NCI-H2081 (cell line): ENCODE results near the gene ATRAID.

Experiments used
- DNase-seq, 2 experiments: peaks; one replicate each; lab custom pipeline; 2025; lab: John Stamatoyannopoulos, UW

Gene ATRAID

GRCh38 chr2:27219091-27219490 is 7.2 kb downstream of the ATRAID start:
- DNase-seq: no peak

- DNase-seq: no peak
Measured at GRCh38 chr2:27220091-27220490, 8.2 kb downstream of the ATRAID start.

DNA sequence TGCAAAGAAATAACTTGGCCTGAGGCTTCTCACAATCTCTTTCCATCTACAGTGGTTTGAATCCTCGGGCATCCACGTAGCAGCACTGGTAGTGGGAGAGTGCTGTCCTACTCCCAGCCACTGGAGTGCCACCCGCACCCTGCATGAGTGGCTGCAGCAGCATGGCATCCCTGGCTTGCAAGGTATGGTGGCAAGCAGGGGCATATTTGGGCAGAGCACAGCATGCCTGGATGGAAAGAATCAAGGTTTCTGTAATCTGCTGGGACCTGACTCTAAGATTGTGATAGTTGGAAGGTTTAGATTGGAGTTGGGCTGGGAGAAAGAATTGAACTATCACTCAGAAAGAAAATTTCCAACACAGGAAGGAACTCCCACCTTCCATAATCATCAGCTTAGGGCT is 9.3 kb downstream of the ATRAID start:
- no peak for DNase-seq

- DNase-seq: no peak
Measured at GRCh38 chr2:27222407-27222806, 10.6 kb downstream of the ATRAID start.

DNA sequence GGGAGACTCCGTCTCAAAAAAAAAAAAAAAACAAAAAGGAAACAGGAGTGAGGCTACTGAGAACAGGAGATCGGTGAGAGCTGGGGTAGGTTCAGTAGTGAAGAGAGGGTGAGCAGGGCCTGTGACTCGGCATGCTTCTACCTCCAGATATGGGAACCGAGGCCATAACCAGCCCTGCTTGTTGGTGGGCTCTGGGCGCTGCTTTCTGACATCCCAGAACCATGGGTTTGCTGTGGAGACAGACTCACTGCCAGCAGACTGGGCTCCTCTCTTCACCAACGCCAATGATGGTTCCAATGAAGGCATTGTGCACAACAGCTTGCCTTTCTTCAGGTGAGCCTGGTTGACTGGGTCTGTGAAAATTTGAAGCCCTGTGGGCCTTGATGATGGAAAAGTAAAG is 11.6 kb downstream of the ATRAID start:
- DNase-seq: no peak

- no peak for DNase-seq
Measured at GRCh38 chr2:27225526-27225925, 13.7 kb downstream of the ATRAID start.

DNA sequence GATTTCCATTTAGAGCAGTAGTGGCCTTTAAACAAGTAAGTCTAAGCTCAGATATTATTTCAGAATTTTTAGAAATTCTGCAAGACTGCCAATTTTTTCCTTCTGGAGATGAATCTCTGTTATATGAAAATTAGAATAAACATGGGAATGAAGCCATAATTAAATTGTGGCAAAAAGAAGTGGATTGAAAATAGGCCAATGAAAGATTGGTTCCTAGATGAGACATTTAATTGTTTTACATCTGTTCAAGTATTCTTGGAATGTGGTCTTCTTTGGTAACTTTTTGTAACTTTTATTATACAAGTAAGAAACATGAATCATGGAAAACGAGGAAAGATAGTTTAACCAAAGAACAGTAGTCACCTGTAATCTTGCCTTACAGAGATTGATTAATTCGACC is 15.7 kb downstream of the ATRAID start:
- DNase-seq: no peak

GRCh38 chr2:27231921-27232320 is 20.1 kb downstream of the ATRAID start:
- no peak for DNase-seq

- DNase-seq: no peak
Measured at GRCh38 chr2:27233341-27233740, 21.5 kb downstream of the ATRAID start.

DNA sequence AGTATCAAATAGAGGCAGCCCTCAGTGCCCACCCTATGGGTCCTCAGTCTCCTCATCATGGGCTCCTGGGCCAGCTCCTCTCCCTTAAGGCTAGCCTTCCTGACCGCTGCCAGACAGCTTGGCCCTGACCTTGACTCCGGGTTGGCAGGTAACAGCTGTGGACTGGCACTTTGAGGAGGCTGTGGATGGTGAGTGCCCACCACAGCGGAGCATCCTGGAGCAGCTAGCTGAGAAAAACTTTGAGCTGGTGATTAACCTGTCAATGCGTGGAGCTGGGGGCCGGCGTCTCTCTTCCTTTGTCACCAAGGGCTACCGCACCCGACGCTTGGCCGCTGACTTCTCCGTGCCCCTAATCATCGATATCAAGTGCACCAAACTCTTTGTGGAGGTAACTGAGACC is 24.3 kb downstream of the ATRAID start:
- no peak for DNase-seq

- no peak for DNase-seq
Measured at GRCh38 chr2:27236626-27237025, 24.8 kb downstream of the ATRAID start.

DNA sequence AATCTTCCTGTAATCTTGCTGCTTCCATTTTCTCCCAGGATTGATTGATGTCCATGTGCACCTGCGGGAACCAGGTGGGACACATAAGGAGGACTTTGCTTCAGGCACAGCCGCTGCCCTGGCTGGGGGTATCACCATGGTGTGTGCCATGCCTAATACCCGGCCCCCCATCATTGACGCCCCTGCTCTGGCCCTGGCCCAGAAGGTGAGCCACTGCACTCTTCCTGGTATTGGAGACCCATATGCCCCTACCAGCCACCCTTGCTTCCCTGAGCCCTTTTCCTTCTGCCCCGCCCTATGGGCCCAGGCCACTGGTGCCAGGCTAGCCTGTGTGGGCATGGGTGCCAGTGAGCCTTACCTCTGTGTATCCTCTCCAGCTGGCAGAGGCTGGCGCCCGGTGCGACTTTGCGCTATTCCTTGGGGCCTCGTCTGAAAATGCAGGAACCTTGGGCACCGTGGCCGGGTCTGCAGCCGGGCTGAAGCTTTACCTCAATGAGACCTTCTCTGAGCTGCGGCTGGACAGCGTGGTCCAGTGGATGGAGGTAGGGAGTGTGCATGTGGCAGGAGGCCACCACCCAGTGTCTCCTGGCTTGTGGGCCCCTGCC is 25.6 kb downstream of the ATRAID start:
- no peak for DNase-seq

GRCh38 chr2:27238976-27239375 is 27.1 kb downstream of the ATRAID start:
- DNase-seq: no peak

- no peak for DNase-seq
Measured at GRCh38 chr2:27240406-27240805, 28.6 kb downstream of the ATRAID start.

DNA sequence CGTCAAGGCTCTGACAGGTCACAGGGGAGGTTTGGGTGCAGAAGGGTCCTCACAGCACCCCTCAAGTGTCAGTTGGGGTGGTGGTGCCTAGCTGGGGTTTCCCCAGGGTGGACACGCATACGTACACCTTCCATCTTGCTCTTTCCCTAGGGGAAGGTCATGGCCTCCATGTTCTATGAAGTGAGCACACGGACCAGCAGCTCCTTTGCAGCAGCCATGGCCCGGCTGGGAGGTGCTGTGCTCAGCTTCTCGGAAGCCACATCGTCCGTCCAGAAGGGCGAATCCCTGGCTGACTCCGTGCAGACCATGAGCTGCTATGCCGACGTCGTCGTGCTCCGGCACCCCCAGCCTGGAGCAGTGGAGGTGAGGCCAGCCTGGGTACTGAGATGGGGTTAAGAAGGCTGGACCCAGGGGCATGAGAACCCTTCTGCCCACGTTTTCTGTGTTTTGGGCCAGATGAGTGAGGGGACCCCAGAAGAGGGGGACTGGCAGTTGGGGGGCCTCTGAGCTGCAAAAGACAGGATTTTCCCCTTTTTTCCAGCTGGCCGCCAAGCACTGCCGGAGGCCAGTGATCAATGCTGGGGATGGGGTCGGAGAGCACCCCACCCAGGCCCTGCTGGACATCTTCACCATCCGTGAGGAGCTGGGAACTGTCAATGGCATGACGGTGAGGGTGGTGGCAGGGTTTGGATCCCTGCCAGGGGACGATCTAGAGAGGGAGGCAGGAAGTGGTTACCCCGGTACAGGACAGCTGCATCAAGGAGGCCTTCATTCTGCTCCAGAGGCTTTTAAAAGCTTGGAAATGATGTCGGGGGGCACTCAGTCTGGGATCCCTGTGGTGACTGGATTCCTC is 30.1 kb downstream of the ATRAID start:
- DNase-seq: no peak

- DNase-seq: no peak
Measured at GRCh38 chr2:27242614-27242951, 30.7 kb downstream of the ATRAID start.

DNA sequence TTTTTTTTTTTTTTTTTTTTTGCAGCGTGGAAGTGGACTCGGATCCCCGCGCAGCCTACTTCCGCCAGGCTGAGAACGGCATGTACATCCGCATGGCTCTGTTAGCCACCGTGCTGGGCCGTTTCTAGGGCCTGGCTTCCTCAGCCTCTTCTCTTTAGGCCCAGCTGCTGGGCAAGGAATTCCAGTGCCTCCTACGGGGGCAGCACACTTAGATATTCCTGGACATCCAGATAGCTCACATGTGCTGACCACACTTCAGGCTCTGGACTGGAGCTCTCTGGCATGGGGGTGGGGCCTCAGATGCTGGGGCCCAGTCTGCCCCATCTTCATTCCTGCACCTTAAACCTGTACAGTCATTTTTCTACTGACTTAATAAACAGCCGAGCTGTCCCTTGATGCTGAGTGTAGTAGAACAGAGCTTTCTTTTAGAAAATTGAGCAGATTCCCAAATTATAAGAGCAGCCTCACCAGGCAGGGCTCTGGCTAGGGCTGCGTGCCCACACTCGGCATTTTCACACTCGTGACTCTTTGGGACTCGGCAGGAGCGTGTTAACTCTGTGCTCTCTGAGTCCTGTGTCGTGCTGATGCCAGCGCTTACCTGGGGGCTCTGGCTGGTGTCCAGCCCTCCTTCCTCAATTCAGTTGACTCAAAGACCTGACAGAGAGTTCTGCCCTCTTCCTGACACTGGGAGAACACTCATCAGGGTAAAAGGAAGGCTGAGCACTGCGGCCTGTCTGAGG is 31.7 kb downstream of the ATRAID start:
- no peak for DNase-seq

GRCh38 chr2:27245116-27245515 is 33.3 kb downstream of the ATRAID start:
- no peak for DNase-seq

DNA sequence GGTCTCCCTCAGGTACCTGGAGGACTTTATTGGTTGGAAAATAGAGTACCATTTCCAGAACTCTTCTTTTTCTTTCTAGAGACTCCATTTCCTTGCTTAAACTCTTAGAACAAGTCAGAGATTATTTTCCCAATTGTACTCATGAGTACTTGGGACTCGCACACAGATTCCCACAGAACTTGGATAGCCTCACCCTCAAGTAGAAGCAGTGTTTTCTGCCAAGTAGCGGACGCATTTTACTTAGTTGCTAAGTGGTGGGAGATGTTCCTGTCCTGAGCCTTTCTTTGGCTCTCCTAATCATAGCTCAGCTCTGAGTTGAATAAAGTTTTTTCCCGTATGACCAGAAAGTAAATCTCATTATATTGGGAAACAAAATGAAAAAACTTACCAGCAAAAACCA is 33.8 kb downstream of the ATRAID start:
- no peak for DNase-seq

DNA sequence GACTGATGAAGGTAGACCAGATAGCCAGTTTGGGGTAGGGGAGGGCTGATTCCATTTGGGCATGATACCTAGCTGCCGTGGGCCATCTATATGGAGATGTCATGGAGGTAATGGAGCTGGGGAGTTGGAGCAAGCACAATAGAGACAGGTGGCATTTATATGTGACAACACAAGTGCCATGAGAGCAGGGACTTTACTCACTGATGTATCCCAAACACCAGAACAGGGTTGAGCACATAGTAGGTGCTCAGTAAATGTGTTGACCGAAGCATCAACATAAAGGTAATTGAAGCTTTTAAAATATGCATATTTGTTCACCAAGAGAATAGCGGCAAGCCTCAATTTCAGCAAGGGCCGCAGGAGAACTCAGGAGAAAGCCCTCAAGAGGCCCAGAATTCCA is 36.1 kb downstream of the ATRAID start:
- no peak for DNase-seq

- DNase-seq: no peak
Measured at GRCh38 chr2:27249159-27249890, 37.5 kb downstream of the ATRAID start.

- no peak for DNase-seq
Measured at GRCh38 chr2:27249891-27250651, 38.2 kb downstream of the ATRAID start.
